SK-N-MC (cell line): Measurements from ENCODE around the gene MIPEP.

Source experiments
- EZH2 ChIP-seq: fragments of 200-600 bp; sonication (generic); IDR thresholded peaks from one replicate; pipeline ENCODE4 v1.6.1; 2017; ENCODE audit warnings: antibody characterized with exemption
- POLR2AphosphoS5 ChIP-seq: IDR thresholded peaks from 2 replicates; pipeline ENCODE4 v1.6.1; 2012; ENCODE audit warnings: mild to moderate bottlenecking, low read depth, low read length, borderline replicate concordance

DNA sequence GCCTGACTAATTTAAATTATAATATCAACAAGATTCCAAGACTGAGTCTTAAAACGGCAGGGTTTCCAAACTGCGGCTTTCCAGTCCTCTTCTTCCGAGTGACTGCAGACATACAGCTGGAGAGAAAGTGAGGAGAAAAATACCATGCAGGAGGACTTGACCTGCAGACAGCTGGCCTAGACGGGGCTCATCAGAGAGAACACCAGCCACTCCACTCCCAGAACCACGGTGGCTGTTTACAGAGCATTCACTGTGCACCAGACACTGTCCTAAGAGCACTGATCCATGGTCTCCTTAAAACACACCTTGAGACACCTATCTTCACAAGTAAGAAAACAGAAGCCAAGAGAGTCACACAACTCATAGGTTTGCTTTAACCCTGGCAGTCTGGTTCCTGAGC, 152.7 kb downstream of the MIPEP start:
- no peak for TF ChIP-seq POLR2AphosphoS5
- no peak for TF ChIP-seq EZH2
